Esophagus muscularis mucosa (tissue), 4 donors: Measurements from ENCODE around the gene CEP192. TPM values are rescaled to one million over a fixed set of nuclear protein-coding genes. Genes with fewer than 3 reads are reported as not detected.

Experiments used
- DNase-seq: peaks from one replicate; pipeline ENCODE4 v3.0.0-alpha.2; 2017; ENCODE audit errors: extremely low spot score
- H3K27ac ChIP-seq, 4 donors: fragments of 200-600 bp; sonication (generic); replicated peaks in 1 of 4; 1 replicate in 3 of 4; 2 replicates in 1 of 4; pipeline ENCODE4 v1.5.1; 2016 to 2019; ENCODE audit warnings: mild to moderate bottlenecking in 1 of 4
- H3K27me3 ChIP-seq, 4 donors: fragments of 200-600 bp; sonication (generic); one replicate each; pipeline versions ENCODE4 v1.5.1 to v1.6.0; 2016 to 2019
- H3K36me3 ChIP-seq, 4 donors: fragments of 200-600 bp; sonication (generic); one replicate each; pipeline ENCODE4 v1.5.1; 2016 to 2019
- H3K4me1 ChIP-seq, 4 donors: fragments of 200-600 bp; sonication (generic); one replicate each; pipeline ENCODE4 v1.5.1; 2016 to 2019
- H3K4me3 ChIP-seq, 4 donors: fragments of 200-600 bp; sonication (generic); 1 replicate in 2 of 4; 2 replicates in 2 of 4; pipeline ENCODE4 v1.5.1; 2016 to 2019; ENCODE audit warnings: mild to moderate bottlenecking in 4 of 4, moderate library complexity in 1 of 4
- H3K9me3 ChIP-seq, 4 donors: fragments of 200-600 bp; sonication (generic); 1 replicate in 3 of 4; 2 replicates in 1 of 4; pipeline ENCODE4 v1.5.1; 2016 to 2019
- EP300 ChIP-seq: sonication (generic); formaldehyde crosslinking; IDR thresholded peaks from one replicate; pipeline ENCODE4 v1.6.1; 2017; ENCODE audit warnings: antibody characterized with exemption
- POLR2A ChIP-seq: fragments of 450-650 bp; IDR thresholded peaks from one replicate; pipeline ENCODE4 v1.6.1; 2017; ENCODE audit warnings: antibody characterized with exemption, moderate library complexity, mild to moderate bottlenecking, low read depth
- POLR2AphosphoS5 ChIP-seq, 2 donors: sonication (generic); formaldehyde crosslinking; IDR thresholded peaks; one replicate each; pipeline ENCODE4 v1.6.1; 2017; ENCODE audit warnings: antibody characterized with exemption in 2 of 2
- WGBS: methylation state at CpG from one replicate; pipeline ENCODE4 v1.1.5; 2018; 5-methylcytosine and 5-hydroxymethylcytosine counted together
- intact Hi-C: fragments of 100-400 bp; cut with DNase I; formaldehyde crosslinking; loops from one replicate; pipeline ENCODE4 v1.15.1; 2023
- total RNA-seq, 4 donors: library from RNA; depleted of rRNA; stranded (reverse); fragments of >200 nt; gene quantifications; one replicate each; pipeline versions ENCODE4 v1.1.0 to v1.2.1, GENCODE V29; 2016
- TF ChIP-seq, protein P1 (sequence below), 3 experiments: fragments of 200-600 bp in 2 of 3; fragments of 450-650 bp in 1 of 3; sonication (generic) in 2 of 3; IDR thresholded peaks; one replicate each; pipeline ENCODE4 v1.5.1; 2017 to 2019; ENCODE audit warnings: antibody characterized with exemption in 3 of 3, mild to moderate bottlenecking in 2 of 3, moderate library complexity in 1 of 3

The CEP192 gene
- total RNA-seq, 4 donors from 2014 or later, result 18.7 to 21.6 (median 19.6) TPM

DNA sequence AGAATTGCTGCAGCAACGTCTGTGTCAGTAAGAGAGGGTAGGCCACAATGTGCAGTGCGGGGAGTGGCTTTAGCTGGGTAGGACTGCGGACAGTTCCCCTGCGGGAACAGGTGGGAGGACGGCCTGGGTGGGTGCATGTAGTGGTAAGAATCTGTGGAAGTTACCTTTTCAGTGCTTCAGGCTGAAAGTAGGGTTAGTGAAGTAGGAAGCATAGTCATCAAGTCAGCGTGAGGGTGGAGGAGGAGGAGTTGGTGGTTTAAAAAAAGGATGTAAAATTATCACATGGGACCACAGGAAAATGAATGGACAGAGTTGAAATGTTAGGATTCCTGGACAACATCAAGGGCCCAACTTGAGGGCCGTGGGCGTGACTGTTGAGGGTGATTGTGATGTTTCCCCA lies 13.2 kb downstream of the CEP192 start:
- Histone ChIP-seq H3K4me3 (no peak overlapping the region), H3K36me3 (peaks cover 9 to 42% (median 28%) of the 10 kb centered on the region in 4 donors)
- intact Hi-C loops, result no loop called here

DNA sequence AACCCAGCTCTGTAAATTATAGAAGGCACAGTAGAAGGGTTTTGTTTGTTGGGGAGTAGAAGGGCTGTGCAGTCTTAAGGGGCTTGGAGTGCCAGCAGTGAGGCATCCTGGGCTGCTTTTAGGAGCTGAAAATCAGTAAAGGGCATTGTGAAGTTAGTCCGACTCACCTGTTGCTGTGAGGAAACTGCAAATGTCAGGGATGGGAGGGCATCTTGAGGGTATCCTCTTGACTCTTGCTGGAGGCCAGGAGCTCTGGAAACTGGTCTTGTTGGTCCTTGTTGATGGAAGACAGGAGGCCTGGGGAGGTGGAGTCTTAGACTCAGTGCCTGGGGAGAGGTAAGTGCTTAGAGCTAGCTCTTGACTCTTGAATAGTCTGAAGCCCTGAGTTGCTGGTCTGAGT lies 14.1 kb downstream of the CEP192 start:
- no peaks in the 10 kb centered on the region for H3K27me3 ChIP-seq
- H3K4me3 ChIP-seq, result no peak overlapping the region
- no peaks in the 10 kb centered on the region for H3K9me3 ChIP-seq
- H3K27ac ChIP-seq, result no peak overlapping the region
- TF ChIP-seq POLR2A (no peak), POLR2AphosphoS5 (IDR thresholded peaks at IDR 0.05) (no peak), EP300 (no peak)
- TF ChIP-seq, protein P1, sequence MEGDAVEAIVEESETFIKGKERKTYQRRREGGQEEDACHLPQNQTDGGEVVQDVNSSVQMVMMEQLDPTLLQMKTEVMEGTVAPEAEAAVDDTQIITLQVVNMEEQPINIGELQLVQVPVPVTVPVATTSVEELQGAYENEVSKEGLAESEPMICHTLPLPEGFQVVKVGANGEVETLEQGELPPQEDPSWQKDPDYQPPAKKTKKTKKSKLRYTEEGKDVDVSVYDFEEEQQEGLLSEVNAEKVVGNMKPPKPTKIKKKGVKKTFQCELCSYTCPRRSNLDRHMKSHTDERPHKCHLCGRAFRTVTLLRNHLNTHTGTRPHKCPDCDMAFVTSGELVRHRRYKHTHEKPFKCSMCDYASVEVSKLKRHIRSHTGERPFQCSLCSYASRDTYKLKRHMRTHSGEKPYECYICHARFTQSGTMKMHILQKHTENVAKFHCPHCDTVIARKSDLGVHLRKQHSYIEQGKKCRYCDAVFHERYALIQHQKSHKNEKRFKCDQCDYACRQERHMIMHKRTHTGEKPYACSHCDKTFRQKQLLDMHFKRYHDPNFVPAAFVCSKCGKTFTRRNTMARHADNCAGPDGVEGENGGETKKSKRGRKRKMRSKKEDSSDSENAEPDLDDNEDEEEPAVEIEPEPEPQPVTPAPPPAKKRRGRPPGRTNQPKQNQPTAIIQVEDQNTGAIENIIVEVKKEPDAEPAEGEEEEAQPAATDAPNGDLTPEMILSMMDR (IDR thresholded peaks at IDR 0.05), result no peak
- WGBS, result 100% methylated on average over 1 of the region's 1 CpG
- DNase-seq, result no peak
- H3K36me3 ChIP-seq, result peaks cover 9 to 49% (median 35%) of the 10 kb centered on the region in 4 donors
- H3K4me1 ChIP-seq, result peaks cover 0 to 5% (median 0%) of the 10 kb centered on the region in 4 donors
- intact Hi-C loops, result no loop called here

More for the DNA sequence above, 13.2 kb downstream of the CEP192 start:
- DNase-seq, result no peak
- Histone ChIP-seq H3K27me3 (no peaks in the 10 kb centered on the region), H3K9me3 (no peaks in the 10 kb centered on the region), H3K4me1 (peaks cover 0 to 5% (median 0%) of the 10 kb centered on the region in 4 donors), H3K27ac (no peak overlapping the region)
- WGBS, result 95% methylated on average over 8 of the region's 8 CpGs
- no peak for TF ChIP-seq POLR2A
- TF ChIP-seq, protein P1 (IDR thresholded peaks at IDR 0.05), result no peak
- no peak for TF ChIP-seq POLR2AphosphoS5 (IDR thresholded peaks at IDR 0.05)
- TF ChIP-seq EP300, result no peak

DNA sequence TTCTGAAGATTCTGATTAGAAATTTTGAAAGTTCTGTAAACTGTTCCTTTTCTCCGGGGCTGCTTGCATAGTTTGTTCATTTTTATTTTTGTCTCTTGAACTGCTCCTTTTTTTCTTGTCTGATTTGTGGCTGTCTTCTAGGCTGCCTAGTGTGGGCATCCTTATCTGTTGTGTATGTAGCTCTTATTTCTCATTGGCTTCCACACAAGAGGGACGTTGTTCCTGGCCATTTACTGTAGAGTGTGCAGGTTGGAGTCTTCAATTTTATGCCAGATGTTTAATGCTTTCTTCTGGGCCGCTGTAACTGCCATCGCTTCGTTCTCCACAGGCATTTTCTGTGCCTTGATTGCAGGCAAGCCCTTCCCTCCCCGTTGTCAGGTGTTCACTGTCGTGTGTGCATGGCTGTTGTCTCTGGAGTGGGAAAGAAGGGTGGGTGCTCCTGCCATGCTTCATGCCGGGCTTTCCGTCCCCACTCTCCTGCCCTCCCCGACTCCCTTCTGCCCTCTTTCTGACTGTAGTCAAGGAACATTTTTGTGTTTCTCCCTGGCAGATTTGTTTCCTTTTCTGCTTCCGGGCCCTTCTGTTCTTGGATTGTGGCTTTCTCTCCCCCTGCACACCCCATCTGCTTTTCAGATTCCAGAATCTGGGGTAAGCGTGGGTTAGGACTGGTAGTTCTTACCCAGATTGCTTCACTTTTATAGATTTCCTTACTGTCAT lies 15.5 kb downstream of the CEP192 start:
- 79% methylated on average over 12 of the region's 12 CpGs for WGBS
- Histone ChIP-seq H3K27me3 (no peaks in the 10 kb centered on the region), H3K4me1 (peaks cover 0 to 5% (median 0%) of the 10 kb centered on the region in 4 donors), H3K4me3 (no peak overlapping the region), H3K36me3 (peaks cover 3 to 48% (median 41%) of the 10 kb centered on the region in 4 donors), H3K9me3 (no peaks in the 10 kb centered on the region), H3K27ac (no peak overlapping the region)
- no peak for DNase-seq
- intact Hi-C loops, result no loop called here
- no peak for TF ChIP-seq POLR2A
- no peak for TF ChIP-seq EP300
- no peak for TF ChIP-seq POLR2AphosphoS5 (IDR thresholded peaks at IDR 0.05)
- TF ChIP-seq, protein P1 (IDR thresholded peaks at IDR 0.05), result no peak

DNA sequence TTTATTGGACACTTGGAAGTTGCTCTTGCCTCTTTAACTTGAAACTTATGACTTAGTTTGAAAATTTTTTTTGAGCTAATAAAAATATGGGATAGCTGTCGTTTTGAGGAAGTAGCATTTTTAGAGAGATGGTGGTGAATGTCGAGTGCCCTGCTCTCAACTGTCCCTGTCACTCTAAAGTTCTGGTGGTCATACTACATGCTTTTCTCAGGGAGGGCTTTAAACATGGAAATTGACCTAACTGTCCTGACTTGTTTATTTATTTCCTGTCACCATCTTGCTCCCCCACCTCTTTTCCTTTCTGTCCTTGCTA lies 16.0 kb downstream of the CEP192 start:
- H3K36me3 ChIP-seq, result peaks cover 0 to 48% (median 40%) of the 10 kb centered on the region in 4 donors
- TF ChIP-seq POLR2AphosphoS5 (IDR thresholded peaks at IDR 0.05) (no peak), EP300 (no peak), POLR2A (no peak)
- TF ChIP-seq, protein P1 (IDR thresholded peaks at IDR 0.05), result no peak
- intact Hi-C loops, result no loop called here

More for the DNA sequence above, 16.0 kb downstream of the CEP192 start:
- H3K4me3 ChIP-seq, result no peak overlapping the region
- no peak overlapping the region for H3K27ac ChIP-seq
- no peaks in the 10 kb centered on the region for H3K9me3 ChIP-seq
- DNase-seq, result no peak
- peaks cover 0 to 5% (median 0%) of the 10 kb centered on the region in 4 donors for H3K4me1 ChIP-seq
- no peaks in the 10 kb centered on the region for H3K27me3 ChIP-seq
- 45% methylated on average over 2 of the region's 2 CpGs for WGBS
